Caco-2 (cell line): ENCODE results near the gene ZNF189. TPM values are rescaled to one million over a fixed set of nuclear protein-coding genes. Genes with fewer than 3 reads are reported as not detected.

Experiments used
- BruUV-seq: library from RNA; stranded (reverse); fragments of 400-500 nt; replicated peaks from 2 replicates; lab custom pipeline; 2021; lab: Mats Ljungman, UMichigan
- CTCF ChIA-PET: fragments of 300-600 bp; sonication (Branson Sonifier 250); formaldehyde crosslinking; loops from one replicate; lab custom pipeline; 2022; ENCODE audit warnings: antibody characterized with exemption; lab: Charles Lee
- POLR2A ChIA-PET: fragments of 300-600 bp; sonication (Branson Sonifier 250); formaldehyde crosslinking; loops from one replicate; lab custom pipeline; 2022; ENCODE audit warnings: antibody characterized with exemption; lab: Charles Lee
- DNase-seq, 2 experiments: peaks; one replicate each; pipeline versions ENCODE4 v3.0.0 to v3.0.0-alpha.2; 2020 to 2022
- H3K27me3 ChIP-seq: replicated peaks from 2 replicates; pipeline ENCODE4 v1.6.0; 2011; ENCODE audit warnings: low read length; ENCODE audit not compliant: control insufficient read depth, insufficient read depth
- H3K36me3 ChIP-seq: 2 replicates; pipeline ENCODE4 v1.5.1; 2011; ENCODE audit warnings: low read length; ENCODE audit not compliant: control insufficient read depth, insufficient read depth
- H3K4me1 ChIP-seq: fragments of 250-450 bp; sonication (Bioruptor Pico); 2 replicates; pipeline ENCODE4 v1.5.1; 2020; ENCODE audit warnings: mild to moderate bottlenecking
- H3K4me3 ChIP-seq: 2 replicates; pipeline ENCODE4 v1.5.1; 2011; ENCODE audit warnings: low read depth, mild to moderate bottlenecking, control low read depth, low read length
- H3K9me3 ChIP-seq: fragments of 250-450 bp; sonication (Bioruptor Pico); 2 replicates; pipeline ENCODE4 v1.5.1; 2020; ENCODE audit warnings: mild to moderate bottlenecking, moderate library complexity
- H3K27ac Mint-ChIP-seq: one replicate; pipeline ENCODE4 v1.8.0; 2022; ENCODE audit warnings: mixed read lengths; ENCODE audit not compliant: unreplicated experiment
- H3K27me3 Mint-ChIP-seq: one replicate; pipeline ENCODE4 v1.8.0; 2022; ENCODE audit warnings: mixed read lengths; ENCODE audit not compliant: insufficient read depth, unreplicated experiment
- H3K36me3 Mint-ChIP-seq: one replicate; pipeline ENCODE4 v1.8.0; 2022; ENCODE audit warnings: mild to moderate bottlenecking, mixed read lengths; ENCODE audit not compliant: insufficient read depth, unreplicated experiment
- H3K4me1 Mint-ChIP-seq: one replicate; pipeline ENCODE4 v1.8.0; 2022; ENCODE audit warnings: low read depth, mixed read lengths; ENCODE audit not compliant: unreplicated experiment
- H3K4me3 Mint-ChIP-seq: one replicate; pipeline ENCODE4 v1.8.0; 2022; ENCODE audit warnings: mild to moderate bottlenecking, moderate library complexity, mixed read lengths; ENCODE audit not compliant: unreplicated experiment
- H3K9me3 Mint-ChIP-seq: one replicate; pipeline ENCODE4 v1.8.0; 2022; ENCODE audit warnings: mixed read lengths; ENCODE audit not compliant: unreplicated experiment
- CTCF ChIP-seq, 2 experiments: fragments of 200-600 bp in 1 of 2; IDR thresholded peaks; 1 replicate in 1 of 2; 2 replicates in 1 of 2; pipeline versions ENCODE4 v1.5.1 to v1.8.0; 2011 to 2022; ENCODE audit warnings: antibody characterized with exemption in 1 of 2, control low read depth in 1 of 2, inconsistent platforms in 1 of 2, low read depth in 1 of 2, low read length in 1 of 2, mild to moderate bottlenecking in 1 of 2, moderate library complexity in 1 of 2; ENCODE audit not compliant: insufficient read depth in 1 of 2, severe bottlenecking in 1 of 2, unreplicated experiment in 1 of 2
- intact Hi-C: fragments of 100-400 bp; cut with micrococcal nuclease; formaldehyde crosslinking; loops from one replicate; pipeline ENCODE4 v1.10.0; 2022; ENCODE audit not compliant: unreplicated experiment
- total RNA-seq: library from RNA; stranded (reverse); gene quantifications from 2 replicates; pipeline ENCODE4 v1.2.3, GENCODE V29; 2022

The ZNF189 gene
- total RNA-seq, 1 experiment from 2014 or later: 15.3 TPM

- Histone ChIP-seq H3K4me1 (peaks cover 41% of the 10 kb centered on the region), H3K4me3 (peak overlapping the region; percentile 18; the same call in 1 of the 2 replicates), H3K27me3 (no peaks in the 10 kb centered on the region), H3K9me3 (no peaks in the 10 kb centered on the region), H3K36me3 (no peaks in the 10 kb centered on the region)
- H3K27me3 Mint-ChIP-seq: no peaks in the 10 kb centered on the region
- ChIA-PET POLR2A (no interaction called here), CTCF (interaction anchor here (1.0 kb wide), 1 partner anchor 201 kb away, joined by 3 read pairs; no protein-coding TSS in a partner anchor)
- BruUV-seq: no TSS peak
- H3K4me3 Mint-ChIP-seq: peak overlapping the region; percentile 67
- peak overlapping the region; percentile 30 for H3K27ac Mint-ChIP-seq
- no peaks in the 10 kb centered on the region for H3K36me3 Mint-ChIP-seq
- H3K9me3 Mint-ChIP-seq: no peaks in the 10 kb centered on the region
- intact Hi-C loops: loop anchor here (1.0 kb wide), 3 partner anchors 12 to 42 kb away; partner anchors contain the start of genes MRPL50 and ZNF189
- H3K4me1 Mint-ChIP-seq: peaks cover 22% of the 10 kb centered on the region
- DNase-seq: peak in 1 of 2 experiments; percentile 56
- no peak for TF ChIP-seq CTCF (IDR thresholded peaks at IDR 0.05; ENCODE audit: insufficient read depth in 1 of 2, low read depth in 1 of 2, low read length in 1 of 2, severe bottlenecking in 1 of 2, unreplicated experiment in 1 of 2)
Observed at GRCh38 chr9:101366038-101366756, 32.5 kb upstream of the ZNF189 start.

- Mint-ChIP-seq H3K4me3 (no peak overlapping the region), H3K27ac (peak overlapping the region; percentile 15), H3K27me3 (no peaks in the 10 kb centered on the region), H3K4me1 (peaks cover 22% of the 10 kb centered on the region), H3K36me3 (no peaks in the 10 kb centered on the region), H3K9me3 (no peaks in the 10 kb centered on the region)
- no peak overlapping the region for H3K4me3 ChIP-seq
- ChIA-PET POLR2A (no interaction called here), CTCF (interaction anchor here (1.0 kb wide), 1 partner anchor 21 kb away, joined by 7 read pairs; no protein-coding TSS in a partner anchor)
- intact Hi-C loops: no loop called here
- DNase-seq: no peak
- no peaks in the 10 kb centered on the region for H3K36me3 ChIP-seq
- H3K9me3 ChIP-seq: no peaks in the 10 kb centered on the region
- TF ChIP-seq CTCF (IDR thresholded peaks at IDR 0.05; ENCODE audit: insufficient read depth in 1 of 2, low read depth in 1 of 2, low read length in 1 of 2, severe bottlenecking in 1 of 2, unreplicated experiment in 1 of 2): no peak
- H3K27me3 ChIP-seq: no peaks in the 10 kb centered on the region
- BruUV-seq: no TSS peak
- peaks cover 41% of the 10 kb centered on the region for H3K4me1 ChIP-seq
Observed at GRCh38 chr9:101367323-101367722, 31.3 kb upstream of the ZNF189 start.

- intact Hi-C loops: no loop called here
- H3K4me1 ChIP-seq: peaks cover 41% of the 10 kb centered on the region
- Mint-ChIP-seq H3K27ac (no peak overlapping the region), H3K9me3 (no peaks in the 10 kb centered on the region), H3K27me3 (no peaks in the 10 kb centered on the region), H3K4me3 (no peak overlapping the region), H3K36me3 (no peaks in the 10 kb centered on the region), H3K4me1 (peaks cover 22% of the 10 kb centered on the region)
- ChIA-PET CTCF (no interaction called here), POLR2A (no interaction called here)
- BruUV-seq: no TSS peak
- H3K9me3 ChIP-seq: no peaks in the 10 kb centered on the region
- no peak for TF ChIP-seq CTCF (IDR thresholded peaks at IDR 0.05; ENCODE audit: insufficient read depth in 1 of 2, low read depth in 1 of 2, low read length in 1 of 2, severe bottlenecking in 1 of 2, unreplicated experiment in 1 of 2)
- DNase-seq: no peak
- H3K36me3 ChIP-seq: no peaks in the 10 kb centered on the region
- H3K4me3 ChIP-seq: no peak overlapping the region
- no peaks in the 10 kb centered on the region for H3K27me3 ChIP-seq
Observed at GRCh38 chr9:101369286-101369685, 29.4 kb upstream of the ZNF189 start.
